Aorta (tissue), 5 donors: ENCODE results near the gene LRTM2. TPM values are rescaled to one million over a fixed set of nuclear protein-coding genes. Genes with fewer than 3 reads are reported as not detected.

ENCODE experiments used
- ATAC-seq: fragments of 200-7000 bp; cut with Tn5 transposase; one replicate; pipeline ENCODE4 v1.9.1; 2022; ENCODE audit warnings: moderate library complexity; ENCODE audit not compliant: low FRiP score
- DNase-seq, 2 donors: peaks; one replicate each; pipeline ENCODE4 v3.0.0-alpha.2; 2020
- H3K27ac ChIP-seq, 2 donors: one replicate each; pipeline ENCODE4 v1.5.1; 2013; ENCODE audit warnings: low read length in 2 of 2, mild to moderate bottlenecking in 2 of 2, moderate library complexity in 2 of 2, control low read depth in 1 of 2, inconsistent platforms in 1 of 2, low read depth in 1 of 2
- H3K27me3 ChIP-seq, 2 donors: one replicate each; pipeline ENCODE4 v1.6.1; 2013; ENCODE audit warnings: control low read depth in 1 of 2, low read length in 1 of 2, mild to moderate bottlenecking in 1 of 2, moderate library complexity in 1 of 2; ENCODE audit not compliant: insufficient read depth in 2 of 2, control insufficient read depth in 1 of 2
- H3K36me3 ChIP-seq, 2 donors: one replicate each; pipeline ENCODE4 v1.6.1; 2013; ENCODE audit warnings: control low read depth in 1 of 2, low read length in 1 of 2, mild to moderate bottlenecking in 1 of 2; ENCODE audit not compliant: insufficient read depth in 2 of 2, control insufficient read depth in 1 of 2
- H3K4me1 ChIP-seq, 2 donors: one replicate each; pipeline ENCODE4 v1.6.1; 2013; ENCODE audit warnings: low read length in 2 of 2, control low read depth in 1 of 2, mild to moderate bottlenecking in 1 of 2, moderate library complexity in 1 of 2; ENCODE audit not compliant: insufficient read depth in 2 of 2, control insufficient read depth in 1 of 2
- H3K4me3 ChIP-seq, 2 donors: one replicate each; pipeline ENCODE4 v1.5.1; 2013; ENCODE audit warnings: low read length in 2 of 2, control low read depth in 1 of 2, mild to moderate bottlenecking in 1 of 2
- H3K9me3 ChIP-seq: one replicate; pipeline ENCODE4 v1.6.1; 2013; ENCODE audit warnings: mild to moderate bottlenecking, low read length; ENCODE audit not compliant: control insufficient read depth
- WGBS, 2 donors: extraction: QIAGEN DNeasy Blood & Tissue Kit; methylation state at CpG; one replicate each; pipeline ENCODE4 v1.1.7; 2013; 5-methylcytosine and 5-hydroxymethylcytosine counted together
- intact Hi-C, 2 donors: fragments of 100-400 bp; cut with DNase I; formaldehyde crosslinking; loops; one replicate each; pipeline versions ENCODE4 v1.14.2 to v1.15.0; 2022
- polyA plus RNA-seq, 2 donors: library from polyadenylated mRNA; stranded (reverse); fragments of 200-250 nt; gene quantifications; one replicate each; pipeline ENCODE4 v1.2.3, GENCODE V29; 2013
- total RNA-seq, 2 donors: library from RNA; stranded (reverse); fragmentation: NEBNext Ultra II Directional; extraction: Animal tissue kit (Norgen Biotek cat#: 25700); gene quantifications; one replicate each; pipeline ENCODE4 v1.2.1, GENCODE V29; 2021
- donor health status: healthy with polysubstance abuse.
- donor health status: Bipolar disorder and iron deficiency.
- donor health status: DM: no; HTN: no; CAD: no.
- donor health status: DM: no; HTN: no; CAD: no.
- donor health status: DM: yes; HTN: yes; CAD: no.

LRTM2 gene
- total and polyA plus RNA-seq, 4 donors, result not detected

DNA sequence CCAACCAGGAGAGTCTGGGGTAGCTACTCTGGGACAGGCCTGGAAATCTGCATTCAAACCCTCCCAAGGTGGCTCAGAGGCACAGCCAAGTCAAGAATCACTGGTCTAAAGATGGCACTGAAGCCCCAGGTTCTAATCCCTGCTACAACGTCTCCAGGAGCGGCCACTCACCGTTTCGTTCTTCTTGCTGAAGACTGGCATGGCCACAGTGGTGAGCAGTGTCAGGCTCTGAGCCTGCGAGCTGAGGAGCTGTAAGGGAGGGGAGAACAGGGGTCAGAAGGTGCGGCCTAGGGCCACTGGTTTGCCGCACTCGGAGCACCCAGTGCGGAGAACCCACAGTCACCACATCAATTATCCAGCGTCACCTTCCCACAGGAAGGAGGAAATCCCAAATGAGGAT is 59.3 kb downstream of the LRTM2 start:
- intact Hi-C loops, result no loop called here
- DNase-seq, result no peak

DNA sequence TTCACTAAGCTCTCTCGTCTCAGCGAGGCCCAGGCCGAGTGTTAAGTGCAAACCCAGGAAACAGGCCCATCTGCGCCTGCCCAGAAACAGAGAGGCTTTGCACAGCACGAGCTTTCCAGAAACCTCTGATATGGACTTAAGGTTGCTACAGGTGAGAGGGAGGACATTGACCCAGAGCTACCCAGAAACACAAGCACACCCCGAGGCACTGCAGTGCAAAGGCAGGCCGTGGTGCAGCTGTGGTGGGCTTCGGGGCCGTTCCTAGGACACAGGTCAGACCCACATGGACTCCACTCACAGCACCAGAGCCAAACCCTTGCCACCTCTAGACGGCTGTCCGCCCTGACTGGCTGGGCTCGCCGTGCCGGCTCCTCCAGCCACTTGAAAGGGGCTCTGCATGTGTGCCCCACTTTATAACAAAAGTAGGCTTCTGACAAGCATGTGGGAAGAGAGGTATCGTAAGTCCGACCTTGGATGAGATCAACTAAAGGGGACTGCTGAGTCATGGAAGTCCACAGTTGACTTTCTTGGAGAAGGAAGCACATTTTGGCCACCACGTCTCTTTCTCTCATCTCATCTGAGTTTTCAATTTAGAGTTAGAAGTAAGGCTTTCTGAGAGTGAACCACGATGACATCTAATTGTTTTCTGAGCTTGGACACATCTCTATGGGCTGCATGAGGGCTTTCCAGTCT is 59.9 kb downstream of the LRTM2 start:
- intact Hi-C loops, result no loop called here
- no peaks in the 10 kb centered on the region for H3K9me3 ChIP-seq
- DNase-seq (no peak), ATAC-seq (no peak)
- WGBS, 2 donors, result 87 to 92% methylated on average over 18 of the region's 18 CpGs
- H3K4me1 ChIP-seq, result no peaks in the 10 kb centered on the region
- H3K27ac ChIP-seq, result no peak overlapping the region
- H3K36me3 ChIP-seq, result no peaks in the 10 kb centered on the region
- H3K4me3 ChIP-seq, result no peak overlapping the region
- no peaks in the 10 kb centered on the region for H3K27me3 ChIP-seq

More for the DNA sequence above, 59.3 kb downstream of the LRTM2 start:
- Histone ChIP-seq H3K27me3 (no peaks in the 10 kb centered on the region), H3K36me3 (no peaks in the 10 kb centered on the region), H3K4me1 (no peaks in the 10 kb centered on the region), H3K9me3 (no peaks in the 10 kb centered on the region), H3K4me3 (no peak overlapping the region), H3K27ac (no peak overlapping the region)
- ATAC-seq, result no peak
- WGBS, 2 donors, result 95 to 96% methylated on average over 10 of the region's 10 CpGs

DNA sequence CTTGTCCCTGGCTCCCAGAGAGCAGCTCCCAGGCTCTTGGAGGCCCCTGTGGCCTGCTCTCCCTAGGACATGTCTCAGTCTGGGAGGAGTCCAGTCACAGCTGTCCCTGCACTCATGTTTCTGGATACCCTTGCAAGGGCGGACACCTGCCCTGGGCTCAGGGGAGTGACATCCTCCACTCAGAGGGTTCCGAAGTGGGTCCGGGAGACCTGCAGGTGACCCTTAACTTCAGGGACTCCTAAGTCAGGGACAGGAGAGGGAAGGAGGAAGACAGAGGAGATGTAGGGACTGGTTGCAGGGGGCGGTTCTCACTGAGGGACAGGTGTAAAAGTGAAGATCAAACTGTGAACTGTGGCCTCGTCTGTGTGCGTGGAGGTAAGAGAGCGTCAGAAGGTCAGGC is 60.5 kb downstream of the LRTM2 start:
- 98% methylated on average over 7 of the region's 7 CpGs for WGBS, 2 donors
- no peak for DNase-seq
- intact Hi-C loops, result no loop called here
- no peaks in the 10 kb centered on the region for H3K27me3 ChIP-seq
- H3K36me3 ChIP-seq, result no peaks in the 10 kb centered on the region
- no peaks in the 10 kb centered on the region for H3K4me1 ChIP-seq
- no peak overlapping the region for H3K4me3 ChIP-seq
- no peak for ATAC-seq
- no peaks in the 10 kb centered on the region for H3K9me3 ChIP-seq
- no peak overlapping the region for H3K27ac ChIP-seq

DNA sequence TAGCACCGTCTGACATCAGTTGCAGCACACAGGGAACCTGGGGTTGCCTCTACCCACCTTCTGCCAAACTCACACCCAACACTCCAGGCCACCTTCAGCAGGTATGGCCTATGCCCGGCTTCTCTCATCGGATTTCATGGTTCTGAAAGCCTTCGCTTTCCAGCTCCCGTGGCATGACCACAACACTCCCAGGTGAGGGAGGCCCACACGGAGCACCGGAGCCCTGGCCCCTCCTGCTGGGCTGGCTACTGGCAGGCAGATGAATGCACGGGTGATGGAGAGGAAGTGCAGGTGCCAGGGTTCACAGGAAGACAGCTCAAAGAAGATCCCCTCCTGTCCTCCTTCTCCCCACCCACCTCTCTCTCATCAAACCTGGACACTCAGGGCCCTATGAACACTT is 60.9 kb downstream of the LRTM2 start:
- intact Hi-C loops, result no loop called here
- ATAC-seq (no peak), DNase-seq (no peak)
- H3K36me3 ChIP-seq, result no peaks in the 10 kb centered on the region
- 84 to 96% methylated on average over 8 of the region's 8 CpGs for WGBS, 2 donors
- H3K9me3 ChIP-seq, result no peaks in the 10 kb centered on the region
- no peak overlapping the region for H3K4me3 ChIP-seq
- H3K27me3 ChIP-seq, result no peaks in the 10 kb centered on the region
- H3K27ac ChIP-seq, result no peak overlapping the region
- H3K4me1 ChIP-seq, result no peaks in the 10 kb centered on the region

DNA sequence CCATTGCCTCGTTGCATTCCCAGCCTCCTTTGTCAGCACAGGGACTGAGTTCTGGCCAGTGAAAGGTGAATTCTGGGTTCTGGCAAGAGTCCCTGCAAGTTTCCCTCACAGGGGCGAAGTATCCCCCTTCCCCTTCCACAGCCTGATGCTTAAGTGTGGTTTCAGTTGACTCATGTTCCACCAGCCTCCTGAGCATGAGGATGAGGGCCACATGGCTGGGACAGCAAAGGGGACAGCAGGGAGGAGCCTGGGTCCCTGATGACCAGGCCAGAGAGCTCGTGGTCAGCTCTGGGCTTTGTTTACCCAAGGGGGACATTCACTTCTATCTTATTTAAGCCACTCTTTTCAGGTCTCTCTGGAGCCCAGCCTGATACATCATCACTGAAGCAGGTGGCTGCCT is 61.6 kb downstream of the LRTM2 start:
- intact Hi-C loops, result no loop called here
- Histone ChIP-seq H3K27ac (no peak overlapping the region), H3K27me3 (no peaks in the 10 kb centered on the region), H3K4me1 (no peaks in the 10 kb centered on the region), H3K36me3 (no peaks in the 10 kb centered on the region), H3K9me3 (no peaks in the 10 kb centered on the region), H3K4me3 (no peak overlapping the region)
- no peak for ATAC-seq
- no peak for DNase-seq
- WGBS, 2 donors, result 73 to 78% methylated on average over 3 of the region's 3 CpGs

DNA sequence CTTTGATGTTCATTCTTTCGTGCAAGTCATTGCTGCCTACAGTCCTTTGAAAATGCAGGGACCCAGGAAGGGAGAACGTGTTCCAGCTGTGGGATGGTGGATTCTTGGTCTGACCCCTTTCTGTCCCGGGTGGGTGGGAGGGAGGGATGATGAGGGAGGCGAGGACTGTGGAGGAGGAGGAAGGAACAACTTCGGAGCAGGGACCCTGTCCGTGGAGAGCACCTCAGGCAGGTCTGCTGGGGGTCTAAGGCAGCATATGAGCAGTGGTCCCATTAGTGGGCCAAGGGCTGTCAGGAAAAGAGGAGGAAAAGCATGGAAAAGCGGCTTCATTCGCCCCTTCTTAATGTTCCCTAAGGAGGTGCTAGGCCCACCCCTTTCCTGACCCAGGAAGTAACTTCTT is 62.0 kb downstream of the LRTM2 start:
- H3K4me3 ChIP-seq, result no peak overlapping the region
- H3K27ac ChIP-seq, result no peak overlapping the region
- intact Hi-C loops, result no loop called here
- H3K36me3 ChIP-seq, result no peaks in the 10 kb centered on the region
- no peaks in the 10 kb centered on the region for H3K9me3 ChIP-seq
- DNase-seq (no peak), ATAC-seq (no peak)
- WGBS, 2 donors, result 84 to 90% methylated on average over 8 of the region's 8 CpGs
- no peaks in the 10 kb centered on the region for H3K27me3 ChIP-seq
- no peaks in the 10 kb centered on the region for H3K4me1 ChIP-seq

DNA sequence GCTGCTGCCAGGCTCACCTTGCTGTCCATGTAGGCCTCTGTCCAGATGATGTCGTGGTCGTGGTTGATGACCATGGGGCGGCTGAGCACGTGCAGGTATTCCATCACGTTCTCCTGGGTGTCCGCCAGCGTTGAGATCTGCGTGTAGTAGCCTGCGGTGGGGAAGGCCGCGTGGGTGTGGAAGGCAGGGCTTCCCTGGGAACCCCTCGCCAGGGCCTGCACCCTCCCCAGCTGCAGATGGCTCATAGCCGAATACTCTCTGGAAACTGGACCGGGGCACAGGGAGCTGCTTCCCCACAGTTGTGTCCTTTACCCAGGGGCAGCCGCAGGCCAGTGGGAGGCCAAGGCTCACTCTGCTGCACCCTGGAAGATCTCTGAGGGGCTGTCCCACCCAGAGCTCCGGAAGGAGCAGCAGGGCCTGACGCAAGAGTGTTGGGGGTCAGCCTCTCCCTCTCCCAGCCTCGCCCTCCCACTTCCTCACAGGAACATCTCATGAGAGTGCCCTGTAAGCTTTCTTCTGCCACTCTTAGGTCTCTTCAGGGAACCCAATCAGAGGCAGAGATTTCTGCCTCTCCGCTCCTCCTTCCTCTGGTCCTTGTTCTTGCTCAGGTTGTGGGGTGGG is 62.6 kb downstream of the LRTM2 start:
- Histone ChIP-seq H3K9me3 (peaks cover 1% of the 10 kb centered on the region), H3K36me3 (no peaks in the 10 kb centered on the region), H3K4me1 (no peaks in the 10 kb centered on the region), H3K27ac (no peak overlapping the region), H3K27me3 (no peaks in the 10 kb centered on the region), H3K4me3 (no peak overlapping the region)
- no peak for ATAC-seq
- intact Hi-C loops, result no loop called here
- 94 to 97% methylated on average over 19 of the region's 19 CpGs for WGBS, 2 donors
- no peak for DNase-seq

DNA sequence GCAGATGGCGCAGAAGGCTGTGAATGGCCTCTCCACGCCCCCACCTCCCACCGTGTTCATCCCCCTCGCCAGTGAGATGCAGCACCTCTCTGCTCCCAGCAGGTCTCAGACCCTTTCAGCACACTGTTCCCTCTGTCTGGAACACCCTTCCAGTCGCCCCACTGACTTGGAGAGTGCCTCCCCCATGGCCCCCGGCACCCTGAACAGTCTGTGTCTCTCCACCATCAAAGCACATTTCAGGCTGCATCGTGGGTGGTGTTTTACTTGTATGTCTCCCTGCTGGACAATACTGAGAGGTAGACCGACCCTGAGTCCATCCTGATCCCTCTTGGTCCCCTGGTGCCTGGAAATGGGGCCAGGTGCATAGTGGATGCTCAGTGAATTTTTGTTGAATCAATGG is 63.1 kb downstream of the LRTM2 start:
- 85 to 90% methylated on average over 8 of the region's 8 CpGs for WGBS, 2 donors
- no peaks in the 10 kb centered on the region for H3K4me1 ChIP-seq
- H3K27ac ChIP-seq, result no peak overlapping the region
- intact Hi-C loops, result no loop called here
- no peaks in the 10 kb centered on the region for H3K27me3 ChIP-seq
- ATAC-seq (no peak), DNase-seq (no peak)
- peaks cover 3% of the 10 kb centered on the region for H3K9me3 ChIP-seq
- no peak overlapping the region for H3K4me3 ChIP-seq
- no peaks in the 10 kb centered on the region for H3K36me3 ChIP-seq

DNA sequence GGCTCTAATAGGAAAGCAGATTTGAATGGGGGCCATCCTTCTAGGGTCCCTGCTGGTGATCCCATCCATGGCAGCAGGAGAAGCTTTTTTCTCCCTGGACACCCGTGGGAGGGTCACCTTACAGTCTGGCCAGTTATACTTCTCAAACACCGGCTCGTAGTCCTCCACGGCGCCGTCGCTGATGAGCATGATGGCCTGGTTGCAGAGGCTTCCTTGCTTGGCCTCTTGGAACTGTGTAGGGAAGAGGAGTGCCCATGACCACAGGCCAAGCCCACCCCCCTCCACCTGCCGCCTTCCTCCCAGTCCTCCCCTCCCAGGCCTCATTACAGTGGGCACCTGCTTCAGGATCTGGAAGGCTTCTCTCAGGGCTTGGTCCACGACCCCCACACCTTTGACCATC is 64.3 kb downstream of the LRTM2 start:
- Histone ChIP-seq H3K36me3 (no peaks in the 10 kb centered on the region), H3K9me3 (peaks cover 3% of the 10 kb centered on the region), H3K4me3 (no peak overlapping the region), H3K4me1 (no peaks in the 10 kb centered on the region), H3K27me3 (no peaks in the 10 kb centered on the region), H3K27ac (no peak overlapping the region)
- ATAC-seq (no peak), DNase-seq (no peak)
- WGBS, 2 donors, result 94 to 96% methylated on average over 9 of the region's 9 CpGs
- intact Hi-C loops, result no loop called here
